HG03175 (cell line): ENCODE measurements around the gene TPTE.
"Not testable (repeated sequence)": the region's sequence is repeated elsewhere in the genome, so short reads cannot be mapped to it uniquely, and the experiment has no call there.

Experiments
- ATAC-seq: cut with Tn5 transposase; IDR thresholded peaks from one replicate; pipeline ENCODE4 v1.9.1; 2021; ENCODE audit warnings: mild to moderate bottlenecking, moderate library complexity; ENCODE audit not compliant: unreplicated experiment

Gene TPTE

DNA sequence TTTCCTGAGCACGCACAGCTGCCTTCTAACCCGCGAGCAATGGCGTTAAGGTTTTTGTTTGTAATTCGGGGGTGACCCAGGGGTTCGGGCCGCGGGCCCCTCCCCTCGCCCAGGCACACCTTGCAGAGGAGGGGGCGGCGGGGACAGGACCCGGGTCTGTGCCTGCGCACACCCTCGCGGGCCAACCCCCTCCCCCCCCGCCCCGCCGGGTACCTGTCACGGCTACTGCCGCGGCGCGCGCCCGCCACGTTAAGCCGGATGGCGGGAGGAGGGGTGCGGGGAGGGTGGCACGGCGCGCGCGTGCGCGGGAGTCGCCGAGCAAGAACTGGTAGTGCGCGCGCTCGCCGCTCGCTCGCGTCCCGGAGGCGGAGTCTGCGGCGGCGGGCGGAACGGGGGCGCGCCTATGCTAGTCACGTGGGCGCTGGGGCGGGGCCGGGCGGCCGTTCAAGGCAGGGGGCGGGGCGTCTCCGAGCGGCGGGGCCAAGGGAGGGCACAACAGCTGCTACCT, at the start of gene TPTE:
TPTE (plus strand) TSS at position 493 of the 508 bp plus-strand sequence. CDS start 17,141 bp downstream, outside the sequence.
- ATAC-seq = no peak

DNA sequence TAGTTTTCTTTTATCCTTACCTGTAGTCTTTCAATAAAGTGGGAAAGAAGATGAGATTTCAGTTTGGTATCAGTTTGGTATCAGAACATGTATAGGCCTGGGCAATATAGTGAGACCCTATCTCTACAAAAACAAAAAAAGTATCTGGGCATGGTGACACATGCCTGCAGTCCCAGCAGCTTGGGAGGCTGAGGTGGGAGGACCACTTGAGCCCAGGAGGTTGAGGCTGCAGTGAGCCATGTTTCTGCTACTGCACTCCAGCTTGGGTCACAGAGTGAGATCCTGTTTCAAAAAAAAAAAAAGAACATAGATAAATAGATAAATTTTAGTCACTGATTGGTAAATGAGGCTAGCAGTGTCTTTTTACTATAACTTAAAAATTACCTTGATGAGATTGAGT, 49.4 kb upstream of the TPTE start:
- ATAC-seq = not testable (repeated sequence)

DNA sequence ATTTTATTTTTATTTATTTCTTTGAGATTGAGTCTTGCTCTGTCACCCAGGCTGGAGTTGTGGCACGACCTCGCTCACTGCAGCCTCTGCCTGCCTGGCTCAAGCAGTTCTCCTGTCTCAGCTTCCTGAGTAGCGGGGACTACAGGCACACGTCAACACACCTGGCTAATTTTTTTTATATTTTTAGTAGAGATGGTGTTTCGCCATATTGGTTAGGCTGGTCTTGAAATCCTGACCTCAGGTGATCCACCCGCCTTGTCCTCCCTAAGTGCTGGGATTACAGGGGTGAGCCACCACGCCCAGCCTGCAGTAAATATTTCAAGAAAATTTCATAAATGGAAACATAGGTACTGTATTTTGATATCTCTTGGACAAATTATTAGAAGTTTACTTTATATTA, 43.6 kb upstream of the TPTE start:
- ATAC-seq = not testable (repeated sequence)

DNA sequence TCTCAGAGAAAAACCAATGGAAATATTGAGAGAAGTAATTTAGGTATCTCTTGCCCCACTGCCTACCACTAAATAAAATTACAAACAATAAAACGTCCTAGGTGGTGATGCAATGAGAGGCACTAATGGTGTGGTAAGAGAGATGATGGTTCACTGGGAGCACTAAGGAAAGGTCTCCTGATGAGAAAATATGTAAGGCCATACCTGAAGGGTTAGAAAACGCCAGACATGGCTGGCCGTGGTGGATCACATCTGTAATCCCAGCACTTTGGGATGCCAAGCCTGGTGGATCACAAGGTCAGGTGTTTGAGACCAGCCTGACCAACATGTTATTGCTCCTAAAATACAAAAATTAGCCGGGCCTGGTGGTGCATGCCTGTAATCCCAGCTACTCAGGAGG, 41.5 kb upstream of the TPTE start:
- ATAC-seq = not testable (repeated sequence)

DNA sequence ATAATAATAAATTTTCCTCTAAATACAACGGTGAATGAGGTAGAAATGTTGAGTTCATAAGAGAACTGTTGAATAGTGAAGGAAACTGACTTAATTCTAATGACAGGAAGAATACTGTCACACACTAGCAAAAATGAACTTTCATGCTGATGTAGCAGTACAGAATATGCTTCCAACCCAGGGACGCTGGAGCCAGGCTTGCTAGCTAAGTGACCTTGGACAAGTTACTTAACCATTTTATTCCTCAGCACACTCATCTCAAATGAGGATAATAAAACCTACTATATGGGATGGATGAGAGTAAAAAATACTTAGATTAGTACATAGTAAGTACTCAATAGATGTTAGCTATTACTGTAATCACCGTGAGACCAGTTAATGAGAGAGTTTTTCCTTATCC, 36.5 kb upstream of the TPTE start:
- ATAC-seq = not testable (repeated sequence)

DNA sequence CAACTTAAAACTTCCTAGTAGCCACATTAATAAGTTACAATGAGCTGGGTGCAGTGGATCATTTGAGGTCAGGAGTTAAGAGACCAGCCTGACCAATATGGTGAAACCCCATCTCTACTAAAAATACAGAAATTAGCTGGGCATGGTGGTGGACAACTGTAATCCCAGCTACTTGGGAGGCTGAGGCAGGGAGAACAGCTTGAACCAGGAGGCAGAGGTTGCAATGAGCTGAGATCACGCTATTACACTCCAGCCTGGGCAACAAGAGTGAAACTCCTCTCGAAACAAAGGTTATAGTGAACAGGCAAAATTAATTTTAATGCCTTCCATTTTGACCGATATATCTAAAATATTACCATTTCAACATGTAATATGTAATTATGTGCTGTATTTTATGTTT, 30.9 kb upstream of the TPTE start:
- ATAC-seq = not testable (repeated sequence)

DNA sequence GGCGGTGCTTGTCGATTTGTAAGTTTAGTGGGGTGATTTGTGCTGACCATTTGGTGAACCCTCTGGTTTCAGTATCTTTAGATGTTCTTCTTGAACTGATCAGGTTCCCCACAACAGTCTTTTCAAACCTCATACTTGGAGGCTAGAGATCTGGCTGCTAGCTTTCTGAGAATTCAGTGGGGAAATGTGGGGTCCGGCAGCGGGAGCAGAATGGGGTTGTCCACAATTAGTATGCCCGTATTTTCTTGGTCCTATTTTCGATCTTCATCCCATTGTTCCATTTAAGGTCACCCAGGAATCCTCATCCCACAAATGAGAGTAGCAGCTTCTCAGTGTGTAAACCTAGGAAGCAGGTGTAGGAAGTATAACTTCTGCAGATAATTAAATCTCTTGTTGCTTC, 10.3 kb upstream of the TPTE start:
- no peak for ATAC-seq

DNA sequence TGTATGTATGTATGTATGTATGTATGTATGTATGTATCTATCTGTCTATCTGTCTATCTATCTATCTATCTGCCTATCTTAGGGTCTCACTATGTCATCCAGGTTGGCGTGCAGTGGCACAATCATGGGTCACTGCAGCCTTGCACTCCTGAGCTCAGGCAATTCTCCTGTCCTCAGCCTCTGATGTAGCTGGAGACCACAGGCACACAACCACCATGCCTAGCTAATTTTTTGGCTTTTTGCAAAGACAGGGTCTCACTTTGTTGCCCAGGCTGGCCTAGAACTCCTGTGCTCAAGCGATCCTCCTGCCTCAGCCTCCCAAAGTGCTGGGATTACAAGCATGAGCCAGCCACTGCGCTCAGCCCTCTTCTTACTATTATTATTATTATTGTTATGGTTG, 4.5 kb upstream of the TPTE start:
- ATAC-seq = not testable (repeated sequence)

DNA sequence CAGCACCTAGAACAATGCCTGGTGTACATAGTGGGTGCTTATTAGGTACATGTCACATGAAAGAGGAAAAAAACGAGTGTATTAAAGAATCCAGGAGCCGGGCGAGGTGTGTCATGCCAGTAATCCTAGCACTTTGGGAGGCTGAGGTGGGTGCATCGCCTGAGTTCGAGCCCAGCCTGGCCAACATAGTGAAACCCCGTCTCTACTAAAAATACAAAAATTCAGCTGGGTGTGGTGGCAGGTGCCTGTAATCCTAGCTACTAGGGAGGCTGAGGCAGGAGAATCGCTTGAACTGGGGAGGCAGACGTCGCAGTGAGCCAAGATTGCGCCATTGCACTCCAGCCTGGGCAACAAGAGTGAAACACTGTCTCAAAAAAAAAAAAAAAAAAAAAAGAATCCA, 3.5 kb upstream of the TPTE start:
- ATAC-seq = not testable (repeated sequence)

DNA sequence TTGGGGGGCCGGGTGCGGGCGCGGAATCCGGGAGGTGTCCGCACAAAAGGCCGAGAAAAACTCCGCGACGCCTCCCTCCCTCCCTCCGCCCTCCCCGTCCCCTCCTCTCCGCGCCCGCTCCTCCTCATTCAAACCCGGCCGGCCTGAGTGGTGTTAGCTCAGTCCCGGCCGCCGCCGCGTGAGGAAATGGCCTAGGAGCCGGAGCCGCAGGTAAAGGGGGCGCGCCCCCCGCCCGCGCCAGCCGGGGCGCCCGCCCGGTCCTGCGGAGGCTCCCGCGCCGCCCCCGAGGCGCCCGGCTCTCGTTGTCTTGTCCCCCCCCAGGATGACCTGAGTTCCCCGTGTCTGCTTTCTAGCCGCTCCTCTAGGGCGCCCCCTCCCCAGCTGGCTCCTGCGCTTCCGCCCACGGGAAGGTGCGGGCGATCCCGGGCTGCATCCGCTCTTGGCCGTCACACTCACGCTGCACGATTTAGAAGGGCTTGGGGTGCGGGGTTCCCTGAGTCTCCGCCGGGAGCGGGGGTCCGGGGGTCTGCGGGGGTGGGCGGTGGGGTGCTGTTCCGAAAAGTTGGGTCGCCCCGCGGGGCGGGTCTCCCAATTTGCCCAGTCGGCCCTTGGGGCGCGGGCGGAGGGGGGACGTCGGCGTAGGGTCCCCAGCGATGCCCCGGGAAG, 585 bp downstream of the TPTE start:
- not testable (repeated sequence) for ATAC-seq

DNA sequence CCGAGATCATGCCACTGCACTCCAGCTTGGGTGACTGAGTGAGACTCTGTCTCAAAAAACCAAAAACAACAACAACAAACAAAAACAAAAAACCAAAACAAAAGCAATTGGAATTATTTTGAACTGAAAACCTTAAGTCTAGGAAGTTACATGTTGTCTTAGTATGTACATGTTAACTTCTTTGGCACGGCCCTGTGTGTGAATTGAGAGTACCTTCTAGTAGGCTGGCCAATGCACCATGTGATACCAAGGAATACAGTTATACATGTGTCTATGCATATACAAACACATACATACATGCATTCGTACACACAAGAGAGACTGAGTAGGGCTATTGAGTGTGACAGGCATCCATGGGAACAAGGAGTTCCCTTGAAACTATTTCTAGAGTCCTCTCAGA, 18.6 kb downstream of the TPTE start:
- ATAC-seq = no peak

DNA sequence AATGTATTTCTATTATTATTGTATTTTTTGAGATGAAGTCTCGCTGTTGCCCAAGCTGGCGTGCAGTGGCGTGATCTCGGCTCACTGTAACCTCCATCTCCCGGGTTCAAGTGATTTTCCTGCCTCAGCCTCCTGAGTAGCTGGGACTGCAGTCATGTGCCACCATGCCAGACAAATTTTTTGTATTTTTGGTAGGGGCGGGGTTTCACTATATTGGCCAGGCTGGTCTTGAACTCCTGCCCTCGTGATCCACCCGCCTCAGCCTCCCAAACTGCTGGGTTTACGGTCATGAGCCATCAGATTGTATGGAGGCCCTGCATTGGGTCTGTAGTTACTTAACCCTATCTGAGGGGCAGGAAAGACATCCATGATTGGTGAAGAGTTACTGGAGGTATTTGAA, 23.0 kb downstream of the TPTE start:
- ATAC-seq = not testable (repeated sequence)

DNA sequence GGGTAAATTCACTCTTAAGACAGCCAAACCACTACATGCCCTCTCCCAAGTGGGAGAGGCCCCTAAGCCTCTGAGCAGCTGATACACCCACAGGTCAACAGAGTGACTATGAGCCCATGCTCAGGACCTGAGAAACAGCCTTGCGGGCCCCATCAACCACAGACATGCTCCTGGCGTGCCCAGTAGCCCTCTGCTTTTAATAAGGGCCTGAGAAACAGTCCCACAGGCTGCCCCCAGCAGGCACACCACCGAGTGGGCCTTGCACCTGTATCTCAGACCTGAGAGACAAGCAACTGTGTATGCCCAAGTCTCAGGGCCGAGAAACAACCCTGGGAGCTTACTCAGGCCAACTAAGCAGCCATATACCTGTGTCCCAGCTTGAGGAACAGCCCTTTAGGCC, 26.5 kb downstream of the TPTE start:
- not testable (repeated sequence) for ATAC-seq

DNA sequence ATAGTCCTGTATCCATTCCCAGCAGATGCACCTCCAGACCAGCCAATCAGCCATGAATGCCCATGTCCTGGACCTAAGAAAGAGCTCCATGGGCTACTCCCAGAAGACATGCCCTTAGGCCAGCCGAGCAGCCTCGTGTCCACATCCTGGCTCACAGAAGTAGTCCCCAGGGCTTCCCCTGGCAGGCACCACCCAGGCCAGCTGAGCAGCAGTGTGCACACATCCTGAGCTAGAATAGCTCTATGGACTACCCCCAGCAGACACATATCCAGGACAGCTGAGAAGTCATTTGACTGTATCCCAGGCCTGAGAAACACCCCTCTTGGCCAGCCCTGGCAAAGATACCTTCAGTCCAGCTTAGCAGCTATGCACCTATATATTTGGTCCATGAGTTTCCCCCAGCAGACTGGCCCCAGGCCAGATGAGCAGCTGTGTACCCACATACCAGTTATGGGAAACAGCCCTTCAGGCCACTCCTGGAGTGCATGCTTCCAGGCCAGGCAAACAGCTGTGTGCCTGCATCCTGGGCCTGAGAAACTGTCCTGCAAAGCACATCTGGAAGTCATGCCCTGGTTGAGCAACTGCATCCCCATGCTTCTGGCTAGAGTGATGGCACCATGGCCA, 27.1 kb downstream of the TPTE start:
- not testable (repeated sequence) for ATAC-seq

DNA sequence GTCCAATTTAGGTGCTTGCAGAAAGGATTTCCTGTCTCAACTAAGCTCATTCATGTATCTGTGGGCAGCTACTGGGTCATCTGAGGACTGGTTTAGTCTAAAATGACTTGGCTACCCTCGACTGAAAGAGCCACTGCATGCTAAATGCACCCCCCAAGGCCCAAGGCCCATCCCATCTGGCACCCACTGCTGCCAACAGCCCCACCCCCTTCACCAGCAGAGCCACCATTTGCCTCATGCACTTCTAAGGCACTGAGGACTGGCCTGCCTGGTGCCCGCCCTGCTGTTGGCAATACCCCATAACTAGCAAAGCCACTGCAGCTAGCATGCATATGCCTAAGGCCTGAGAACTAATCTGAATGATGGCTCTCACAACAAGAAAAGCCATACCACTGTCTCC, 49.4 kb downstream of the TPTE start:
- ATAC-seq = not testable (repeated sequence)

DNA sequence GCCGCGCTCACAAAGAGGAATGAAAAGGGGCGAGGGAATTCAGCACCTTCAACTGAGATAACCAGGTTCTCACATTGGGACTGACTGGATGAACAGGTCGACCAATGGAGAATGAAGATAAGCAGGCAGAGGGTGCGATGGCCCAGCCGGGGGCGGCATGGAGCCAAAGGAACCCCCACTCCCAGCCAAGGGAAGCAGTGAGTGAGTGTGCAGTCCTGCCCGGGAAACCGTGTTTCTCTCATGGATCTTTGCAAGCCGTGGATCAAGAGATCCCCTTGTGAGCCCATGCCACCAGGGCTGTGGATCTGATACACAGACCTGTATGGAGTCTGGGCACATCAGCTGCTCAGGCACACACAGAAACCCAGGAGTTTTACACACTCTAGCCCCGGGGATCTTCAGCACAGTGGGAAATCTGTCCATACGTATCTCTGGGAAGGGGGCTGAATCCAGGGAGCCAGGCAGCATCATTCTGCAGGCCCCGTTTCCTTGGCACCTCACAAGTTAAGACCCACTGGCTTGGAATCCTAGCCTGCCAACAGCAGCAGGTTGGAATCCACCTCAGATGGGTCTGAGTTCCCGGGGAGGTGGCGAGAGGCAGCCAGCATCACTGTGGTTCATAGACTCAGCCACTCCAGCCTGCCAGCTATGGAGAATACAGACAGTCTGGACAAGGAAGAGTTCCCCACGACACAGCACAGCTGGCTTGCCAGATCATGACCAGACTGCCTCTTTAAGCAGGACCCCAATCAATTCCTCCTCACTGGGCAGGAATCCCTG, 53.3 kb downstream of the TPTE start:
- not testable (repeated sequence) for ATAC-seq

DNA sequence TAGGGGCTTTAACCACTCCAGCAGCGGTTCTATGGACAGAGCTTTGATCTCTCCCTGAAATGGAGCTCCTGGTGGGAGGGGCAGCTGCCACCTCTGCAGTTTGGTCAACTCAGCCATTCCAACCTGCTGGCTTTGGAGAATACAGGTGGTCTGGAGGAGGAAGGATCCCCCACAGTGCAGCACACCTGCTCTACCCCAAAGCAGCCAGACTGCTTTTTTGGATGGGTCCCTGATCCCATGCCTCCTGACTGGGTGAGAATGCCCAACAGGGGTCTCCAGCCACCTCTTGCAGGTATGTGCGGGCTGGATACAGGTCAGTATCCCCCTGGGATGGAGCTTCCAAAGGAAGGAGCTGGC, 53.9 kb downstream of the TPTE start:
- ATAC-seq = no peak

DNA sequence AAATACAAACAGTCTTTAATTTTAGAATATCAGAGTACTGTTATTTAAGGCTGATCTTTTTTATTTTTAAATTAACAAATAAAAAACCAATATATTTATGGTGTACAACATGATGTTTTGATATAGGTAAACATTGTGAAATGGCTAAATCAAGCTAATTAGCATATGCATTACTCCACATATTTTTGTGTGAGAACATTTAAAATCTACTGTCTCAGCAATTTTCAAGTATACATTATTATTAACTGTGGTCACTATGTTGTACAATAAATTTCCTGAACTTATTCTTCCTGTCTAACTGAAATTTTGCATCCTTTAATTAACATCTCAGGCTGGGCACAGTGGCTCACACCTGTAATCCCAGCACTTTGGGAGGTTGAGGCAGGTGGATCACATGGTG, 57.5 kb downstream of the TPTE start:
- ATAC-seq = not testable (repeated sequence)

DNA sequence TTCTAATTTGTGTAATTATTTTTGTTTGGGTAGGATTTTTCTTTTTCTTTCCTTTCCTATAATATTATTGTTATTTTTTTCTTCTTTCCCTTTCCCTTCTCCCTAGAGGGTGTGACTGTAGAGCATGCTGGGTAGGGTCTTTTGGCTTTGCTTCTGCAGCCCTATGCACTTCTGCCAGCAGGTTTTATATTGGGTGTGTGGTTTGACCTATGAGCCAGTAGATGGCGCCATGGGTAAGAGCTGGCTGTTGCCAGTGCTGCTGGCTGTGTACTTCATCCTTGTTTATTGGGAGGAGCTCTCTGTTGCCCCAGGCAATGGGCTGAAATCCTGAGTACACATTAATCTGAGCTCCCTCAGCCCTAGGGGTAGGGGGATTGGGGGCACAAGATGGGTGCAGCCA, 67.7 kb downstream of the TPTE start:
- ATAC-seq = not testable (repeated sequence)

DNA sequence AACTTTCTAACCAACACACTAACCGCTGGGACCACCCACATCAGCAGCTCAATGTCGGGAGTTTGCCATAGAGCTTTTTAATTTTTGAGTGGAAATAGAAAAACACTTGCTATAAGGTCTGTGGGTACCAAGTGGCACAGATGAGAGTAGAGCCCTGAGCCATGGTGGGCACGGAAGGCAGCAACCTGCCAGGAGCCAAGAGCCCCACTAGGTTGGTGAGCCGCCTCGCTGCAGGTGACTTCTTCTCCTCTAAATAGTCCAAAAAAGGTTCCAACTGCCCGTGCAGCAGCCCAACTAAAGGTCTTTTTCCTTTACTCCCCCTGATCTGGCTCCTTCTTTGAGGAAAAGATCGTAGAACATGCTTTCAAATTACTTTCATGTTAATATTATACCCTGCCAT, 85.7 kb downstream of the TPTE start:
- ATAC-seq = not testable (repeated sequence)

DNA sequence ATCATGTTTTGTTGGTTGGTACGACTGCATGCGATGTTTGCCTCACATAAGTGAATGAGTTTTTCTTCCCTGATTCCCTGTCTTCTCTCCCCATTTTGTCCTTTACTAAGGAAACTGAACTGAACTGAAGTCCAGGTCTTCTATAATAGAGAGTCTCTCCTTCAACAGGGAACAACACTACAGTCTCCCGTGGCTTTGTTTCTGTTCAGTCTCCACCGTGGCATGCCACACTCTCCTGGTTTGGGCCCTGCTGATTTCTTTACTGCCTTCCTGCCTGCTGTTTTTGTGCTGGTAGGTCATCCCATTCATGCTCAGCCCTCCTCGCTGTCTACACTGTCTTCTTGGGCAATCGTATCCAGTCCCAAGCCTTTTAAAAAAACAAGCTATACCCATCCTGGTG, 92.9 kb downstream of the TPTE start:
- not testable (repeated sequence) for ATAC-seq

DNA sequence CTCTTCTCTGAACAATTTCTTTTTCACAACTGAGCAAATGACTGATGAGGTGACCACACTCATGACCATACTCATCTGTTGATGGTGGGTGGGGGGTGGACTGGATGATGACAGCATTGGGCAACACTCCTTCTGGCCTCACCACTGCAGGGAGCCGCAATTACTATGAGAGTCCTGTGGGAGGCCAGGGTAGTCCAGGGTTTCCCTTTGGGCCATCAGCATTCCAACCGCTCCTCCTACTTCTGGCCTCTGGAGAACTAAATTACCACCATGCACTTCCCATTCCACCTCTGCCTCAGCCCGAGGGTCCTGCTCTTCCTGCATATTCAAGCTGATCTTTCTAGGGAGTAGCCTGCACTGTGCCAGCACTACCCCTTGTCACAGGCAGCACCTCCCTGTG, 94.7 kb downstream of the TPTE start:
- not testable (repeated sequence) for ATAC-seq
